Esophagus squamous epithelium (tissue), 4 donors: Measurements from ENCODE around the gene ZNF714.

ENCODE experiments used
- POLR2A ChIP-seq, 4 donors: fragments of 450-650 bp; IDR thresholded peaks; one replicate each; pipeline ENCODE4 v1.6.1; 2017; ENCODE audit warnings: antibody characterized with exemption in 4 of 4, mild to moderate bottlenecking in 4 of 4, moderate library complexity in 3 of 4
- TF ChIP-seq, protein P1 (sequence below), 6 experiments: fragments of 450-650 bp in 4 of 6; fragments of 200-600 bp in 2 of 6; sonication (generic) in 2 of 6; IDR thresholded peaks; one replicate each; pipeline ENCODE4 v1.5.1; 2016 to 2019; ENCODE audit warnings: antibody characterized with exemption in 6 of 6, mild to moderate bottlenecking in 4 of 6, moderate library complexity in 4 of 6

DNA sequence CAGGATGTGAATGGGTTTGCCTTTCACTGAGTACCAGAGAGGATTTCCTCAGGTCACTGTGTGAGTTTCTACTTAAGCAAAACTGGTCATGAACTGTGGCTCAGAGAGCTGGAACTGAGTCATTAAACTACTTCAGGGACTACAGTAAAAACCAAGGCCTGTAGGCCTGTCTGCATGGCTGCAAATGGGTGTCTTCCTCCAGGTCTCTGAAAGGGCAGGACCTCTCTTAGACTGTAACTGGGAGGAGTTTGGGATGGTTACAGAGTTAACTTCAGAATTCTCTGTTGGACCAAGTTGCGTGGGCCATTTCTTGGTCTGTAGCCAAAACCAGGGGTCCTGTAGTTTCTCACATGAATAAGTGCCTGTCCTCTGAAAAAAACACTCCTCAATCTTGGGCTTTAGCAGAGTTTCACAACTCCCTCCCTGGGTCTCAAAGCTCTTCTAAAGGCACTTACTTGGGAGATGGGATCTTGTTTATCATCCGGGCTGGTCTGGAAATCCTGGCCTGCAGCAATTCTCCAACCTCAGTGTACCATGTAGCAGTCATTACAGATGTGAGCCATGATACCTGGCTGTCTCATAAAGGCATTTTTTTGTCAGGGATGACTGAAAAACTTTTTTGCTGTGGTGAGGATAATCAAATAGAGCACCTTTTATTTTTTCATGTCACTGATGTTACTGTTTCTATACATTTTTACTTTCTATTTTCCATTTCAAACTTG lies 19.7 kb downstream of the ZNF714 start:
- no peak for TF ChIP-seq POLR2A (IDR thresholded peaks at IDR 0.05)
- TF ChIP-seq, protein P1, sequence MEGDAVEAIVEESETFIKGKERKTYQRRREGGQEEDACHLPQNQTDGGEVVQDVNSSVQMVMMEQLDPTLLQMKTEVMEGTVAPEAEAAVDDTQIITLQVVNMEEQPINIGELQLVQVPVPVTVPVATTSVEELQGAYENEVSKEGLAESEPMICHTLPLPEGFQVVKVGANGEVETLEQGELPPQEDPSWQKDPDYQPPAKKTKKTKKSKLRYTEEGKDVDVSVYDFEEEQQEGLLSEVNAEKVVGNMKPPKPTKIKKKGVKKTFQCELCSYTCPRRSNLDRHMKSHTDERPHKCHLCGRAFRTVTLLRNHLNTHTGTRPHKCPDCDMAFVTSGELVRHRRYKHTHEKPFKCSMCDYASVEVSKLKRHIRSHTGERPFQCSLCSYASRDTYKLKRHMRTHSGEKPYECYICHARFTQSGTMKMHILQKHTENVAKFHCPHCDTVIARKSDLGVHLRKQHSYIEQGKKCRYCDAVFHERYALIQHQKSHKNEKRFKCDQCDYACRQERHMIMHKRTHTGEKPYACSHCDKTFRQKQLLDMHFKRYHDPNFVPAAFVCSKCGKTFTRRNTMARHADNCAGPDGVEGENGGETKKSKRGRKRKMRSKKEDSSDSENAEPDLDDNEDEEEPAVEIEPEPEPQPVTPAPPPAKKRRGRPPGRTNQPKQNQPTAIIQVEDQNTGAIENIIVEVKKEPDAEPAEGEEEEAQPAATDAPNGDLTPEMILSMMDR (IDR thresholded peaks at IDR 0.05), result no peak
